GM18508 (cell line): ENCODE data around the gene MRPL23.

Source experiments
- ATAC-seq: cut with Tn5 transposase; IDR thresholded peaks from one replicate; pipeline ENCODE4 v1.9.1; 2021; ENCODE audit warnings: moderate number of reproducible peaks; ENCODE audit not compliant: insufficient read depth, unreplicated experiment

The MRPL23 gene

GRCh38 chr11:1949922-1950321 is 2.8 kb downstream of the MRPL23 start:
- ATAC-seq = no peak

- ATAC-seq = no peak
Measured at GRCh38 chr11:1952806-1953482, 5.8 kb downstream of the MRPL23 start.

GRCh38 chr11:1953489-1954266 is 6.5 kb downstream of the MRPL23 start:
- no peak for ATAC-seq

- no peak for ATAC-seq
Measured at GRCh38 chr11:1958367-1958766, 11.2 kb downstream of the MRPL23 start.

- ATAC-seq = no peak
Measured at GRCh38 chr11:1959786-1960185, 12.7 kb downstream of the MRPL23 start.

GRCh38 chr11:1963864-1964263 is 16.7 kb downstream of the MRPL23 start:
- ATAC-seq = no peak

- ATAC-seq = no peak
Measured at GRCh38 chr11:1964348-1964747, 17.2 kb downstream of the MRPL23 start.

GRCh38 chr11:1964955-1965354 is 17.8 kb downstream of the MRPL23 start:
- no peak for ATAC-seq

GRCh38 chr11:1966531-1966930 is 19.4 kb downstream of the MRPL23 start:
- no peak for ATAC-seq

GRCh38 chr11:1967641-1968225 is 20.6 kb downstream of the MRPL23 start:
- no peak for ATAC-seq

GRCh38 chr11:1968454-1969002 is 21.4 kb downstream of the MRPL23 start:
- no peak for ATAC-seq

GRCh38 chr11:1969035-1969434 is 21.9 kb downstream of the MRPL23 start:
- no peak for ATAC-seq

- ATAC-seq = no peak
Measured at GRCh38 chr11:1969776-1970175, 22.6 kb downstream of the MRPL23 start.

GRCh38 chr11:1970956-1971355 is 23.8 kb downstream of the MRPL23 start:
- no peak for ATAC-seq

GRCh38 chr11:1975185-1975584 is 28.1 kb downstream of the MRPL23 start:
- ATAC-seq = no peak

- ATAC-seq = no peak
Measured at GRCh38 chr11:1978720-1979473, 31.8 kb downstream of the MRPL23 start.

GRCh38 chr11:1979607-1980006 is 32.5 kb downstream of the MRPL23 start:
- ATAC-seq = no peak

GRCh38 chr11:1982873-1983600 is 35.9 kb downstream of the MRPL23 start:
- ATAC-seq = no peak

GRCh38 chr11:1983601-1983961 is 36.4 kb downstream of the MRPL23 start:
- ATAC-seq = no peak

- ATAC-seq = no peak
Measured at GRCh38 chr11:1987024-1987423, 39.9 kb downstream of the MRPL23 start.
